Activated CD4-positive, alpha-beta T cell treated with anti-CD3 and anti-CD28 coated beads, Interleukin-2, amount 50 U/mL, for 48 hours (primary cell): ENCODE measurements around the gene UBE2D3.
A peak's percentile ranks its signal among the peaks of the same experiment; 100 is the strongest.
"Not testable (repeated sequence)": the region's sequence is repeated elsewhere in the genome, so short reads cannot be mapped to it uniquely, and the experiment has no call there.

ENCODE experiments used
- DNase-seq, 2 experiments: peaks; one replicate each; pipeline ENCODE4 v3.0.0-alpha.2; 2020

Gene UBE2D3

DNA sequence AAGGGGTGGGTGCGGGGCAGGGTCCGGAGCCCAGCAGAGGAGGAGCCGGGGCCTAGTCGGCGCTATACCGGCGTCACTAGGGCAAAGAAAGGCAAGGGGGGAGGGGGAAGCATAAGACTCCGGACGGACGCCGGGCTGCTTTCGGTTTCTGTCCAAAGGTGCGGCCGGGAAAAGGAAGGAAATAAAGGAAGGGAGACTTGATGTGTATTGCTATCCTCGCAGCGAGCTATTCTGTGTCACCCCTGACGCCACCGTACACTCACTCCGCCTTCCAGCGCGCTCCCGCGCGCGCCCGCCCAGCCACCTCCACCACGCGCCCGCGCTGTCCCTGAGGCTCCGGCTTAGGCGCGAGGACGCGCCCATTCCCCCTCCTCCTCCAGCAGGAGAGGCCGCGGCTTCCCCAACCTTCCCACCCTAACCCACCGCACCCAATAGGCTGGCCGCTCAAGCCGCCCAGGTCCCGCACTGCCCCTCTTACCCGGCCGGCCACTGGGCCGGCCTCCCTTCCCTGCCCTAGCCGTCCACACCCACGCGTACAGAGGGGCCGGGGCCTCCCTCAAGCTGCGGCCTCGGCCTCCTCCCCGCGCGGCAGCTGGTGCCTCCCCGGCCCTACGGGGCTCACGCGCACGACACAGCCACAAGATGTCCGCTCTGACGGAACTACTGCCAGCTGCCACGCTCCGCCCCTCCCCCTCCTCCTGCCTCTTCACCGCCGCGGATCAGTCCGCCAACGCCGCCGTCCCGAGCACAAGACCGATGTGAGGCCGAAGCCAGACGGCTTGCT lies at the start of gene UBE2D3:
Gene UBE2D3, minus strand, starts transcription at position 662 of the 784 bp plus-strand sequence. CDS start 1,043 bp downstream, outside the sequence.
- peak; percentile 93 to 95 for DNase-seq

DNA sequence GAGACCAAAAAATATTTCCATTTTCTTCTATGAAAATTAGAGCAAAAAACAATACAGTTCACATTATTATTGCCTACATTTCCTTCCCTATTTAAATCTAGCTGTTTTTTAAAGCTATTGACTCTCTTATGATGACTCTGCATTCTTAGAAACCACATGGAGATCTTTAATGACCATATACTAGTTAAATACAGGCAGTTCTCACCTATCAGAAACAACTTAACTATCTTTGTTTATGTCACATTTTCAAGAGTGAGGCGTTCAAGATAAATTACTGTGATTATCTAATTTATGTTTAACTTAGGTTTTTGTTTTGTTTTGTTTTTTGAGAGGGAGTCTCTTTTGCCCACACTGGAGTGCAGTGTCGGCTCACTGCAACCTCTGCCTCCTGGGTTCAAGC lies 44.4 kb upstream of the UBE2D3 start:
- DNase-seq, result no peak

DNA sequence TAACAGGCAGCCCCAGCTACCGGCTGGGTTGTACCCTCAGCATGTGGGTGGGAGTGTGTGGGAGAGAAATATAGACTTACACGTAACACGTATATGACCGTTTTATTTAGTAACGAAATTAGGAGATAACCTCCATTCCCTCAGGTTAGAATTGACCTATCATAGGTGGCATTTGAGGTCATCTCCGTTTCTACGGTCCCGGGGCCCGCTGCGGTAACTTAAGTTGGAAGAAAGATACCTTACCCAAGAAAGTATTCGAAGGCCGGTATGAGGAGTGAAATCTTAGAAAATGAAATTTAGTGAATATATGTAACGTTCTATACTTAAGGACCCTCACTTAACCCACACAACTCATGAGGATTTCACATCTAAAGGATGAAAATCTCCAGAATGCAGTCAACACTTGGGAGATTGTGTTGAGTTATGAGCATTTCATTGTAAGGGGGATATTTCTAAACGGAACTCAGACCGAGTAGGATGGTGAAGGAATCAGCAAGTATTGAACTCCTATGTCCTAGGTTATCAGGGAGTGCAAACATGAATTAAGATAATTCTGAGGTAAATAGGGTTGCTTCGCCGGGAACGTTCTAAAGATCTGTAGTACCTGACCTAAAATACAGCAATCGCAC lies 42.3 kb upstream of the UBE2D3 start:
- no peak for DNase-seq

DNA sequence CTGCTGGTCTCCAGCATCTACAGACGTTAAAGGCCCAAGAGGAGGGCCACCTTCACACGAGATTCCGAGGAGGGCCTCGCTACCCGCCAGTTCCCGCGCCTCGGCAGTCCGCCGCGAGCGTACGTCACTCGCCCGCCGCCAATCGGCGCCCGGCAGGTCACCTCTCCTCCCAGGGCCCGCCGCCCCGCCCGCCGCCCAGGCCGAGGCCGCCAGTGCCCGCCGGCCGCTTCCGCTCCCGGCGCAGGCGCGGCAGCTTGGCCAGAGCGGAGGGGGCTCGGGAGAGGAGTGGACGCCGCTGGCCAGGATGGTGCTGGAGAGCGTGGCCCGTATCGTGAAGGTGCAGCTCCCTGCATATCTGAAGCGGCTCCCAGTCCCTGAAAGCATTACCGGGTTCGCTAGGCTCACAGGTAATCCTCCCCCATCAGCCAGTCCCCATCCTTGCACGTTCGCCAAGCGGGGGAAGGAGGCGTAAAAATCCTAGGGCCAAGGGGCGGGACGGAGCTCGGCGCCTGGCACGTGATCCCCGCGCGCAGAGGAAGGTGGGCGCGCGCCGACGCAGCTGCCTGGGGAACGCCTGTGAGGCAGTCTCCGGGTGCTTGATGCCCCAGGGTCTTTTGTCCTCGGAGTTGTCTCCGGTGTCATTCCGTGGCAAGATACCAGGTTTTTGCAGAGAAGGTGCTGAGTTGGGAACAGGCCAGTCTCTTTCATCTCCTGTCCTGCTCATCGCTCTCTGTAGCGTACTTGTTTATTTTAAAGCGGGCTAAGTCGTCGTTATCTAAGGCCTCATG lies 41.6 kb upstream of the UBE2D3 start, which contains the start of gene CISD2:
Gene CISD2, plus strand, starts transcription at position 212 of the 788 bp plus-strand sequence. Its CDS starts 93 bp downstream, at position 305.
- DNase-seq, result peak; percentile 90 to 93

DNA sequence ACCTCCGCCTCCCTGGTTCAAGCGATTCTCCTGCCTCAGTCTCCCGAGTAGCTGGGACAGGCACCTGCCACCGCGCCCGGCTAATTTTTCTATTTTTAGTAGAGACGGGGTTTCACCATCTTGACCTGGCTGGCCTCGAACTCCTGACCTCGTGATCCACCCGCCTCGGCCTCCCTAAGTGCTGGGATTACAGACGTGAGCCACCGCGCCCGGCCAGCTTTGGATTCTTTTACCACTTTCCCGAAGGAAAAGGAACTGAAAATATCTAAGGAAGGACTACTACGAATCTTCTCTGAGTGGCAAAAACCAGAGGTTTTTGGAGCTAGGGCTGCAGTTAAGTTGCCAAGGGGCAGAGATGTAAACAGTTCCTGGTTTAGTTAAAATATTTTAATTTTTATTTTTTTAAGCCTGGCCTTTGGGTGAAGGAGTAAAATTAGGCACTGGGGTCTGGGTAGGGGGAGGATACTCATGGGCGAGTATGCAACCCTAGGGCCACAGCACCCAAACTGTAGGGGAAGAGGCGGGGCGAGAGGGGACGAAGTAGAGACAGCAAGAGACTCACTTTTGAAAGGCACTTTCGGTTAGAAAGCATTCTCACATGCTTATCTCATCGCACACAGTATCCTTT lies 40.9 kb upstream of the UBE2D3 start:
- DNase-seq, result peak; percentile 54 to 58

DNA sequence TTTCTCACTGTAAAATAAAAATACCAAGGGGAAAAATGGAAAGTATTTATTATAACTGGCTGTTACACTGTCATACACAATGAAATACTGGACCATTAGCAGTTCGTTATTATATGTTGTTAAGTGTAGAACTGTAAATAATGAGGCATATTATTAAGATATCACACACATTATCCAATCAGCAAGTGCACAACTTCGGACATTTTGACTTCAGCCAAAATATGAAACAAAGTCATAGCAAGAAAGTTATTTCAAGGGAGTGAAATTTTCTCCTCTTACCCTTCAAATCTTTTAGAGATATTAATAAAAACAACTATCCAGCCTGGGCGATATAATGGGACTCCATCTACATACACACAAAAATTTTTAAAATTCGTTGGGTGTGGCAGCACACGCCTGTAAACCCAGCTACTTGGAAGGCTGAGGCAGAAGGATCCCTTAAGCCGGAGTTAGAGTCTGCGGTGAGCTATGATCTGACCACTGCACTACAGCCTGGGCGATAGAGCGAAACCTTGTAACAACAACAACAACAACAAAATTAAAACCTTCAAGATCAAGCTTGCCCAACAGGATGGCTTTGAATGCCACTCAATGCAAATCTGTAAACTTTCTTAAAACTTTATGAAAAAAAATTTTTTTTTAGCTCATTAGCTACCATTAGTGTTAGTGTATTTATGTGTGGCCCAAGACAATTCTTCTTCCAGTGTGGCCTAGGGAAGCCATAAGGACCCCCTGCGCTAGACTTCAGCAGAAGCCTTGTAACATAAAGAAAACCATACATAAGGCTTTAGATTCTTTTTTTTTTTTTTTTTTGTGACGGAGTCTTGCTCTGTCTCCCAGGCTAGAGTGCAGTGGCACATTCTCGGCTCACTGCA lies 40.2 kb upstream of the UBE2D3 start:
- no peak for DNase-seq

DNA sequence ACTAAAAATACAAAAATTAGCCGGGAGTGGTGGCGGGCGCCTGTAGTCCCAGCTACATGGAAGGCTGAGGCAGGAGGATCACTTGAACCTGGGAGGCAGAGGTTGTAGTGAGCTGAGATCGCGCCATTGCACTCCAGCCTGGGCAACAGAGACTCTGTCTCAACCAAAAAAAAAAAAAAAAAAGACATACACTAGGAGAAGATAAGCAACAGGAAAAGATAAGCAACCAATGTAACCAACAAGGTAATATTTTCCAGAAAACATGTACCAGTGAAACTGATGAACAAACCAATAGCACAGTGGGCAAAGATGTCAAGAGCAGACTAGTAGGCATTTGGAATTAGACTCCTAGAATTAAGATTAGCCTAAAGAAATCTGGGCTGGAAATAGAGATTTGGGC lies 38.0 kb upstream of the UBE2D3 start:
- DNase-seq, result not testable (repeated sequence)

DNA sequence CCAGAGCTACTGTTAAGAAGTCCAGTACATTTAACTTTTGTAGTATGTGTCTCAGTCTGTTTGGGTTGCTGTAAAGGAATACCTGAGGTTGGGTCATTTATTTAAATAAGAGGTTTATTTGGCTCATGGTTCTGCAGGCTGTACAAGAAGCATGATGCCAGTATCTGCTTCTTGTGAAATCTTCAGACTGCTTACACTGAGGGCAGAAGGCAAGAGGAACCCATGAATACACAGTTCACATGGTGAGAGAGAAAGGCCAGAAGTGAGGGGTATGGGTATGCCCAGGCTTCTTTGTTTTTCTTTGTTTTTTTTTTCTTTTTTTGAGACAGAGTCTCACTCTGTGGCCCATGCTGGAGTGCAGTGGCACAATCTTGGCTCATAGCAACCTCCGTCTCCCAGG lies 35.4 kb upstream of the UBE2D3 start:
- no peak for DNase-seq

DNA sequence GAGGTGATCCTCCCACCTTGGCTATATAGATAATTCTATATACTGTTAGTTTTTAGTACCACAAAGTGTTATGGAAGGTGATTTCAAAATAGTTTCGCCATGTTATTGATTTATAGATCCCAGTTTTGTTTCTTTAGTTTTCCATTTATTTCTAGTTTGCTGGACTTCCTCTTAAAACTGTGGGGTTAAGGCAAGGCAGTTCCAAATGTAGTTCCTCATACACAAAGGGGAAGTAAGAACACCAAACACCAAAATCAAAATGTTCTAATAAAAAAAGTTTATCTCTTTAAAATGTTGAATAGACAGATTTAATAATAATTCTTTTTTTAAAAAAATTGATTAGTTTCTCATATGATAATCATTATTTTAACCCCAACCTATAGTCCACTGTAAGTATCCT lies 34.7 kb upstream of the UBE2D3 start:
- DNase-seq, result no peak

DNA sequence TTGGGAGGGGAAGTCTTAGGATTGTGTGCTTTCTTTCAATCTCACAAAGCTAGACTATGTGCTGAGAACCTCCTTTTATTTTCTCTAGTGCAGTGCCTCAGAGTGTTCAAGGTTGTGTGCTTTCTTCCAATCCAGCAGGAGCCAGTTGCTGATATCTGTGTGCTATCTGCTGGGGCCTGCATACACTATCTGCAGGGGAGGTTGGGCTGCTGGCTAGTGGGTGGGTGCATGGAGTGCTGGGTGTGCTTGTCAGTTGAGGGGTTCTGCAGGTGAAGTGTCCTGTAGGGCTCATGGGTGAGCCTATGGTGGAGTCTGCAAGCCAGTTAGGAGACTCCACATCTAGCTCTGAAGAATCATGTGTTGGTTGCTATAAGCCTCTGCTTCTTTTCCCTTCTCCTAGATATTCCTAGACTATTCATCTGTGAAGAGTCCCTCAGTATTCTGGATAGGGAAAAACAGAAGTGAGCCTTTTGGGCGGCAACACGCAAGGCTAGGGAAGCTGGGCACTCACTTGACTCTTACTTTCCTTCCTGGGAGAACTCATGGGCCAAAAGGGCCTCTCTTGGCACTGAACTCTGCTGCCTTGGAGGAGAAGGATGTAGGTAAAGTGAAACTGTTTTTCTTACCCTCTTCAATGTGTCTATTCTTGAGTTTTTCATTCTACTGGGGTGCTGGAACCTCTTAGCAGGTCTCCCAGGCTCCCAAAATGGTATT lies 33.4 kb upstream of the UBE2D3 start:
- no peak for DNase-seq

DNA sequence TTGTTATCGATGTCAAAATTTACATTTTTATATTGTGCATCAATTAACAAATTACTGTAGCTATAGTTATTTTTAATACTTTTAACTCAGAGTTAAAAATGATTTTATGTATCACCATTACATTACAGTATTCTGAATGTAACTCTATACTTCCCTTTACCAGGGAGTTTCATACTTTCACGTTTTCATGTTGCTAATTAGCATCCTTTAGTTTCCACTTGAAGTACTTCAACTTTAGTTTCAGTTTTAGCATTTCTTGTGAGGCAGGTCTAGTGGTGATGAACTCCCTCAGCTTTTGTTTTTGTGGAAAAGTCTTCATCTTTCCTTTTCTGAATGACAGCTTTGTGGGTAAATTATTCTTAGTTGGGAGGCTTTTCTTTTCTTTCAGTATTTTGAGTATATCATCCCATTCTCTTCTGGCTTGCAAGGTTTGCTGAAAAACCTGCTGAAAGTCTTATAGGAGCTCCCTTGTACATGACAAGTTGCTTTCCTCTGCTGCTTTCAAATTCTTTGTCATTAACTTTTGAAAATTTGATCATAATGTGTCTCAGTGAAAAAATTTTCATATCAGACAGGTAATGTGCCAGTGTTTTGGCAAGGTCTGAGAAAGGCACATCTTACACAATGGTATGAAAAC lies 31.6 kb upstream of the UBE2D3 start:
- no peak for DNase-seq

DNA sequence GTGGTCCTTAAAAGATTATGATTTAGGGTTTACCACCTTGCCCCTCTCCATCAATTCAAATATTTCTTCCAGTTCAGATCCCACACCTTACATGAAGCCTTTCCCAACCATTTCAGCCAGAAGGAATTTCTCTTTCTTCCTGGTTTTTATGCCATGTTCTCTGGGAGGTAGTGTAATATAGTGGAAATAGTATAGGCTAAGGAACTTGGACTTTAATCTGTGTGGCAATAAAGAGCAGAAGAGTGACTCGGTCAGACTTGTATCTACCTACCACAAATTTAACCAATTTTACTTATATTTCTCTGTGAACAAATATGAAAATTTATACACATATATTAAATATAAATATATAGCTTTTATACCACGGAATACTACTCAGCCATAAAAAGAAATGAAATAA lies 23.0 kb upstream of the UBE2D3 start:
- no peak for DNase-seq

DNA sequence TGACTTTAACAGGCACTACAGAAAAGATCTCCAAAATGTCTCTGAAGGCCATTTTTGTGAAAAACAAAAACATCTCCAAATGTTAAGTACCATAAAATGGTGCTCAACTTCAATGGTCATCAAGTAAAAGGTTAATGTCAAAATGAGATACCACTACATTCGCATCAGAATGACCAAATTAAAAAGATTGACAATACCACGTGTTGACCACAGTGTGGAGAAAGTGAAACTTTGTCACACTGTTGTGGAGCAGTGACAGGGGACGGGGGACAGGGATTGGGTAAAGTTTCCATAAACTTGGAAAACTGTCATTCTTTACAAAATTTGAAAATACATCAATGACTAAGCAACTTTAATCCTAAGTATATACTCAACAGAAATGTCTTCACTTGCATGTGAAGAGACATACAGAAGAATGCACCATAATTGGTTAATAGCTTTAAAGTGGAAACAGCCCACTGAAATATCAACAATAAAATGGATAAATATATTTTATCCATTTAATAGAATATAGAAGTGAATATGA lies 22.3 kb upstream of the UBE2D3 start:
- DNase-seq, result no peak

DNA sequence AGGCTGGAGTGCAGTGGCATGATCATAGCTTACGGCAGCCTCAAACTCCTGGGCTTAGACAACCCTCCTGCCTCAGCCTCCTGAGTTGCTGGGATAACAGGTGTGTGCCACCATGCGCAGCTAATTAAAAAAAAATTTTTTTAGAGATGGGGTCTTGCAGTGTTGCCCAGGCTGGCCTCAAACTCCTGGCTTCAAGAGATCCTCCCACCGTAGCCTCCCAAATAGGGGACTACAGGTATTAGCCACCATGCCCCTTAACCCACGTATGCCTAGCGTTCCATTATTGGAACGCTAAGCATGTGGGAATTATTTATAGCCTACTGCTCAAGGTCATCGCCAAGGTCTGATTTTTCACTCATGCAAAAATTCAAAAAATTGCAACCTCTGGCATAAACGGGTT lies 20.3 kb upstream of the UBE2D3 start:
- DNase-seq, result no peak

DNA sequence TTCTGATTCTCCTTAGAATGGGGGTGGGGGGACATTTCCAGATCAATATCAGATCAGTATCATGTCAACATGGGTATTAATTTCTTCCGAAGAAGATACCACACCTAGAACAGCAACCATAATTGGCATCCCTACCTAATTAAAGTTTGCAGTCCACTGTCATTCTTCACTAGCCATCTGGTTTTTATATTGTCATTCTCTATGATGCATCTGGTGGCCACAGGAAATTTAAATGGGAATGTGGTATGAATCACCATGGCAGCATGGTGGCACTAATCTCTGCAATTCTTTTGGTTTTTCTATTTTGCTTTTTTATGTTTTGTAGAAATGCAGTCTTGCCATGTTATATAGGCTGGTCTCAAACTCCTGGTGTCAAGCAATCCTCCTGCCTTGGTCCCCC lies 16.6 kb upstream of the UBE2D3 start:
- DNase-seq, result no peak

DNA sequence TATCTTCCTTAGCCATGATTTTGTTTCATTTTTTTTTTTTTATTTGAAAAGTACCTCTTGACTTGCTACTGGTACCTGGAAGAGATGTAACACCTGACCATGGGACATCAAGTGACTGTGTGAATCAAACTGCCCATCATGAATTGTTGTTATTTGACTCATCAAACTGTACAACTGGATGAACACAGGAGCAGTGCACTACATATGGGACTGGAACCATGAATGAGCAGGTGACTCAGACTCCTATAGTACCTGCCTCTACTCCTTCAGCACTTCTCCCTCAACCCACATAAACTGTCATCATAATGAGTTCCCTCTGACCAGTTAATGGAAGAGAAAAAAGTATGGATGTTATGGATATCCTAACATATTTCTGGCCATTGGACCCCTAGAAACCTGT lies 15.9 kb upstream of the UBE2D3 start:
- no peak for DNase-seq

DNA sequence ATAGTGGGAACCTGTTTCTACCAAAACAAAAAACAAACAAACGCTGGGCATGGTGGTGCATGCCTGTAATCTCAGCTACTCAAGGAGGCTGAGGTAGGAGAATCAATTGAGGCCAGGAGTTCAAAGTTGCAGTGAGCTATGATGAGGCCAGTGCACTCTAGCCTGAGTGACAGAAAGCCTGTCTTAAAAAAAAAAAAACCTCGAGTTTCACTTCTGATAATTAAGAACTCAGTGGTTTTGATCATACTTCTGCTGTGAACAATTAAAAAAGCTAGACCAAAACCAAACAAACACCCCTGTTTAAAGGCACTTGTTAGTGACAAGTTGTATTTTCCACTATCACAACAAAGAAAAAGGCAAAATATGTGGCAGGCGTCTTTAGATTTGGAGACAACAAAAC lies 15.0 kb upstream of the UBE2D3 start:
- DNase-seq, result no peak

DNA sequence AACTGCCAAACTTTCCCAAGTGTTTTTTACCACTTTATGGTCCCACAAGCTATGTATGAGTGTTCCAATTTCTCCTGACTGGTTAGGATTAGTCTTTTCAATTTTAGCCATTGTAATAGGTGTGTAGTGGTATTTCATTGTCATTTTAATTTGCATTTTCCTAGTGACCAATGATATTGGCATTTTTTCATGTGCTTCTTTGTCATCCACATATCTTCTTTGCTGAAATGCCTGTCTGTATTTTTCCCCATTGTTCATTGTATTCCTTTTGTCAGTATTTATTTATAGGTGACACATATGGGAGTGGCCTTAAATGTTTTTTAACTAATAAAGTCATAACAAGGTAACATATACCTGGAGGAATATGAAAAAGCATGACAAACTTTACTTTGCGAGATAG lies 9.2 kb upstream of the UBE2D3 start:
- no peak for DNase-seq

DNA sequence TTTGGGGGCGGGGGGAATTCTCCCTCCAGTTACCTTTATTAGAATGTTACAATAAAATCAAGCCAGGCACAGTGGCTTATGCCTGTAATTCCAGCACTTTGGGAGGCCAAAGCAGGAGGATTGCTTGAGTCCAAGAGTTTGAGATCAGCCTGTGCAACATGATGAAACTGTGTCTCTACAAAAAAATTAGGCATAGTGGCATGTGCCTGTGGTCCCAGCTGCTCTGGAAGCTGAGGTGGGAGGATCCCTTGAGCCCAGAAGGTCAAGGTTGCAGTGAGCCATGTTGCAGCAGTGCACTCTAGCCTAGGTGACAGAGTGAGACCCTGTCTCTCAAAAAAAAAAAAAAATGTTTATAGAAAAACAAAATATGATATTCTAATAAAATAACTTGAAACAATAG lies 5.3 kb upstream of the UBE2D3 start:
- no peak for DNase-seq

DNA sequence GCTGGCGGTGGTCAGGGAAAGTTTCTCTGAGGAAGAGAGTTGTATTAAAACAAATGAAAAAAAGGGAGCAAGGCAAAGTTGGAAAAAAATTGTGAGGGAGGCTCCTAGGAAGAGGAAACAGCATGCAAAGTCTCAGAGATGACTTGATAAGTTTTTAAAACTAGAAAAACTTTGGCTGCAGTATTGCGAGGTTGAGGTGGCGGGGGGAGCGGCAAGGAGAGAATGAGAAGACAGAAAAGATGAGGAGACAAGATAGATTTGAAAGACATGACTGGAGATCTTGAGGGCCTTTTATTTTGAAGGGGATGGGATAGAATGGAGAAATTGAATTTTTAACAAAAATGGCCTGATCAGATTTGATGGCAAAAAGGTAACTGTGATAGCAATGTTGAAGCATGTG lies 4.8 kb upstream of the UBE2D3 start:
- no peak for DNase-seq

DNA sequence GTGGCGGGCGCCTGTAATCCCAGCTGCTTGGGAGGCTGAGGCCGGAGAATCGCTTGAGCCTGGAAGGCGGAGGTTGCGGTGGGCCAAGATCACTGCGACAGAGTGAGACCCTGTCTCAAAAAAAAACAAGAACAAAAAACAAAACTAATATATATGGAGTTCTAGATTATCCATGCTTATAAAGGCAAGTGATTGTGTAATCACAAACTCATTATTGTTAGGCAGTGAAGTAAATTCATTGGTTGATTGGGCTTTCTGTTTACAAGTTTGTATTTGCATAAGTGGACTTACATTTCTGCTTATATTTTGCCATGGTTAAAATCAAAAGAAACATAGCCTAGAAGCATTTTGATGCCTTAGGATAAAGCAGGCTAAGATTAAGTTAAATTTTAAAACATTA lies 2.5 kb upstream of the UBE2D3 start:
- no peak for DNase-seq
